HG02884 (cell line): ENCODE results near the gene TTC34.
"Not testable (repeated sequence)": the region's sequence is repeated elsewhere in the genome, so short reads cannot be mapped to it uniquely, and the experiment has no call there.

Experiments used
- ATAC-seq: cut with Tn5 transposase; IDR thresholded peaks from one replicate; pipeline ENCODE4 v1.9.1; 2021; ENCODE audit warnings: mild to moderate bottlenecking, moderate library complexity; ENCODE audit not compliant: unreplicated experiment

TTC34 gene

GRCh38 chr1:2799811-2800663 is 1.5 kb downstream of the TTC34 start:
- no peak for ATAC-seq

GRCh38 chr1:2798958-2799357 is 2.5 kb downstream of the TTC34 start:
- not testable (repeated sequence) for ATAC-seq

- ATAC-seq = no peak
These were observed 3.8 kb downstream of the TTC34 start for GRCh38 chr1:2797741-2798016.

GRCh38 chr1:2796890-2797740 is 4.4 kb downstream of the TTC34 start:
- ATAC-seq = no peak

GRCh38 chr1:2795926-2796325 is 5.6 kb downstream of the TTC34 start:
- no peak for ATAC-seq

- ATAC-seq = no peak
These were observed 10.3 kb downstream of the TTC34 start for GRCh38 chr1:2791027-2791760.

- ATAC-seq = no peak
These were observed 11.4 kb downstream of the TTC34 start for GRCh38 chr1:2789986-2790581.

- no peak for ATAC-seq
These were observed 12.1 kb downstream of the TTC34 start for GRCh38 chr1:2789164-2789985.

GRCh38 chr1:2788506-2789163 is 12.9 kb downstream of the TTC34 start:
- ATAC-seq = no peak

- no peak for ATAC-seq
These were observed 14.2 kb downstream of the TTC34 start for GRCh38 chr1:2787163-2787911.

- ATAC-seq = no peak
These were observed 14.9 kb downstream of the TTC34 start for GRCh38 chr1:2786329-2787162.

- ATAC-seq = no peak
These were observed 15.7 kb downstream of the TTC34 start for GRCh38 chr1:2785631-2786328.

- ATAC-seq = no peak
These were observed 16.5 kb downstream of the TTC34 start for GRCh38 chr1:2784854-2785630.

- no peak for ATAC-seq
These were observed 17.8 kb downstream of the TTC34 start for GRCh38 chr1:2783435-2784397.

- no peak for ATAC-seq
These were observed 18.4 kb downstream of the TTC34 start for GRCh38 chr1:2783069-2783434.

- no peak for ATAC-seq
These were observed 19.9 kb downstream of the TTC34 start for GRCh38 chr1:2781627-2782026.
